GM18907 (cell line): ENCODE data around the gene SUSD6.
A peak's percentile ranks its signal among the peaks of the same experiment; 100 is the strongest.

Experiments used
- ATAC-seq: cut with Tn5 transposase; IDR thresholded peaks from one replicate; pipeline ENCODE4 v1.9.1; 2021; ENCODE audit warnings: mild to moderate bottlenecking, moderate library complexity; ENCODE audit not compliant: unreplicated experiment

SUSD6 gene, protein sequence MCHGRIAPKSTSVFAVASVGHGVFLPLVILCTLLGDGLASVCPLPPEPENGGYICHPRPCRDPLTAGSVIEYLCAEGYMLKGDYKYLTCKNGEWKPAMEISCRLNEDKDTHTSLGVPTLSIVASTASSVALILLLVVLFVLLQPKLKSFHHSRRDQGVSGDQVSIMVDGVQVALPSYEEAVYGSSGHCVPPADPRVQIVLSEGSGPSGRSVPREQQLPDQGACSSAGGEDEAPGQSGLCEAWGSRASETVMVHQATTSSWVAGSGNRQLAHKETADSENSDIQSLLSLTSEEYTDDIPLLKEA

DNA sequence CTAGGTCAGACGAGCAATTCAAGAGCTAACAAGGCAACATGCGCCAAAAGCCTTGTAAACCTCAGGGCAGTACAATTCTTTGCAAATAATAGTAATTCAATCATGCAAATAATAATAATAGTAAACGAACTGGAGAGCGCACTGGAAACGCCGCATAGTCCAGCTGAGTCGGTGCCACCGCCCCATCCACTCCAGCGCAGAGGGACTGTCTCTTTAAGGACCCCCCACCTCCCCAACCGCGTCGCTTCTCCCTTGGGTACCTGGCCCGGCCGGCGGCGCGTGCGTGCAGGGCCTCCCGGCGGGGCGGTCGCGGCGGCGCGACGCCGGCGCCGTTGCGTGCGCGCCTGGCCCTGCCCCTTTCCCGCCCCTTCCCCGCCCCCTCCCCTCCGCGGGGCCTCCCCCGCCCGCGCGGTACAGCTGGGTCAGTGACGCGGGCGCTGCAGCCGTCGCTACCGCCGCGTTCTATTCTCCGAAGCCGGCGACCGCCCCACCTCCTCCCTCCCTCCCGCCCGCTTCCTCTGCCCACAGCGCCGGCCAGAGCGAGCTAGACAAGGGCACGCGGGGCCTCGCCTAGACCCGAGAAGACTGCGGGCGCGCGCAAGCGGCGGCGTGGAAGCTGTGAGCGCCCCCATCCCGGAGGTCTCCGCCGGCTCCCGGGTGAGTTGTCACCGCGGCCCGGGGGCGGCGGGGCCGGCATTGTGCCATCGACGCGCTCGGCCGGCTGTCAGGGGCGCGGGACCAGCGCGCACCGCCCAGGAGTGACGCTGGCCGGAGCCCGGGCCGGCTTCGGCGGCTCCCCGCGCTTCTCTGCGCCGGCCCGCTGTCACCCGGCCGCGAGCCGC is at the start of gene SUSD6:
Gene SUSD6 (plus strand): TSS at position 425 of the 842 bp plus-strand sequence. CDS start 46,997 bp downstream, outside the sequence.
- peak; percentile 55 for ATAC-seq

- no peak for ATAC-seq
Observed at GRCh38 chr14:69561893-69562292, 49.5 kb upstream of the SUSD6 start.

- ATAC-seq: no peak
Observed at GRCh38 chr14:69567563-69567962, 43.8 kb upstream of the SUSD6 start.

DNA sequence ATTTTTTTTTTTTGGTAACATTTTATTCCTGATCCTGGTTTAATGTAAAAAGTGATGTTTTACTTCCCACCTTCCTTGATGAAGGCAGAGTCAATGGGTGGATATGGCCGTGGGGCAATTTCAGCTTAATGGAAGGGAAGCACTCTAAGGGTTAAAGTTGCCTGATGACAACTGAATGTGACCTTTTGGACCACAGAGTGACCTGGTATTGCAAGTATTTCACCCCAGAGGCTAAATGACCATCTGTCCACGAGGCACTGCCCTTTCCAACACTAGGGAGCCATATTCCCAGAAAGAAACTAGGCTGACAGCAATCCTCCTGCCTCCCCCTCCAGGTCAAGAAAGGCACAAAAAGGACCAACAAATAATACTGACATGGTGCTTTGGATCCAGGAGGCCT is 41.5 kb upstream of the SUSD6 start:
- ATAC-seq: no peak

GRCh38 chr14:69570836-69571330 is 40.5 kb upstream of the SUSD6 start:
- ATAC-seq: no peak

DNA sequence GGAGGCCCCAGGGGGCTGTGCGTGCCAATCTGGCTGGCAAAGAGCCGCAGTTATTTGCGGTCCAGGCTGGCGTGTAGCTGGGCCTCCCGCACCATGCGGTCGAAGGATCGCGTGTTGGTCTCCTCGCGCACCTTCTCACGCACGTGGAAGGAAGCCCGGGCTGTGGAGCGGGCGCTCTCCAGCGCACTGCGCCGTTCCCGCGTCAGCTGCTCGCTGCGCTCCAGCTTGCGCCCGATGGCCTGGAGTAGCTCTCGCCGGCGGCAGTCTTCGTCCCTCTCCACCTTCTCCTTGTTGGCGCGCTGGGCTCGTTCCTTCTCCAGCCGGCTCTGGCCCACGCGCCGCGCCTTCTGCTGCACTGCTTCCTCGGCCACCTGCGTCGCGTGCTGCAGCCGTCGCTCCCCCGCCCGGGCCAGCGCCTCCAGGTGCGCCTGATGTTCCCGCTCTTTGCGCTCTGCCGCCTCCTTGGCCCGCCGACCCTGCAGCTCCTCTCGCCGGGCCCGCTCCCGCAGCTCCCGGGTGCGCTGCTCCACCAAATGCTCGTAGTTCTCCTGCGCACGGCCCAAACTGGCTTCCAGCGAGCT is 39.9 kb upstream of the SUSD6 start:
- no peak for ATAC-seq

- ATAC-seq: no peak
Observed at GRCh38 chr14:69572030-69572840, 39.2 kb upstream of the SUSD6 start.

- no peak for ATAC-seq
Observed at GRCh38 chr14:69572841-69573135, 38.6 kb upstream of the SUSD6 start.

GRCh38 chr14:69573205-69573830 is 38.1 kb upstream of the SUSD6 start:
- ATAC-seq: no peak

GRCh38 chr14:69573831-69574262 is 37.5 kb upstream of the SUSD6 start:
- ATAC-seq: no peak

- ATAC-seq: no peak
Observed at GRCh38 chr14:69574263-69574953, 37.0 kb upstream of the SUSD6 start, which contains the start of gene CCDC177. CCDC177 (minus strand) TSS chr14:69574871; CDS start chr14:69573622, 1,249 bp downstream.

DNA sequence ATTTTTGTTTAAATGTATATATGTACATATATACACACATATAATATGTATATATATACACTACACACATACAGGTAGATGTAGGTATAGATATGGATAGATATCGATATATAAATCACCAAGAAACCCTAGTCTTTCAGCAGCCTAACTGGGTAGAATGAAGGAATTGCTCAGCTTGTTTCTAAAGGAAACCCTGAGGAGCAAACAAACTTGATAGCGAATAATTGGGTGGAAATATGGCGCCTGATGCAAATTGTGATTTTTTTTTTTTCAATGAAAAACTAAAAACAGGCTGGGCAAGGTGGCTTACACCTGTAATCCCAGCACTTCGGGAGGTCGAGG is 36.5 kb upstream of the SUSD6 start:
- ATAC-seq: no peak

DNA sequence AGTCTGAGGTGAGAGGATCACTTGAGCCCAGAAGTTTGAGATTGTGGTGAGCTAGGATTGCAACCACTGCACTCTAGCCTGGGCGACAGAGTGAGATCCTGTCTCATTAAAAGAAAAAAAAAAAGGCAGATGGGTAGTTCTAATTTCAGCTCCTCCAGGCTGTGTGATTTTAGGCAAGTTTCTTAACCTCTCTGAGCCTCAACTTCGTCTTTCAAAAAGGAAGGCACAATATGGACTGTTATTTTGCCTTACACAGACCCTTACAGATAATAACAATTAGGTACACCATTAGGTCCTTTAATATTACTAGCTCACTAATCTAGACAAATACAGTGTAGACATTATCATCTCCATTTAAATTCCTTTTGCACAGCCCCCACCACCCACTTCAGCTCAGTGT is 31.9 kb upstream of the SUSD6 start:
- no peak for ATAC-seq

- ATAC-seq: no peak
Observed at GRCh38 chr14:69580009-69580577, 31.3 kb upstream of the SUSD6 start.

GRCh38 chr14:69581316-69581935 is 30.0 kb upstream of the SUSD6 start:
- ATAC-seq: no peak

DNA sequence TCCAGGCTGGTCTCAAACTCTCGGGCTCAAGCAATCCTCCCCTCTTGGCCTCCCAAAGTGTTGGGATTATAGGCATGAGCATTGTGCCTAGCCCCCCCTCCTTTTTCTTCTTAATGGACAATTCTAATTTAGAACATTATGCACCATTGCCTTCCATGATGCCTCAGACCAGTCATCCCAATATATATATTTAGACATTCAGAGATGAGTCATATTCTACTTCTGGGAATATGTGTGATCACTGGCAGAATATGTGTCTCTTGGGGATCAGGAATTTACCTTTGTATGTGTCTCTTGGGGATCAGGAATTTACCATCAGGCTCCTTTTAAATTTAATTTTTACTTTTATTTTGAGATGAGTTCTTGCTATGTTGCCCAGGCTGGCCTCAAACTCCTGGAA is 29.2 kb upstream of the SUSD6 start:
- ATAC-seq: no peak

GRCh38 chr14:69582829-69583228 is 28.6 kb upstream of the SUSD6 start:
- ATAC-seq: no peak

- ATAC-seq: no peak
Observed at GRCh38 chr14:69584389-69584788, 27.0 kb upstream of the SUSD6 start.

DNA sequence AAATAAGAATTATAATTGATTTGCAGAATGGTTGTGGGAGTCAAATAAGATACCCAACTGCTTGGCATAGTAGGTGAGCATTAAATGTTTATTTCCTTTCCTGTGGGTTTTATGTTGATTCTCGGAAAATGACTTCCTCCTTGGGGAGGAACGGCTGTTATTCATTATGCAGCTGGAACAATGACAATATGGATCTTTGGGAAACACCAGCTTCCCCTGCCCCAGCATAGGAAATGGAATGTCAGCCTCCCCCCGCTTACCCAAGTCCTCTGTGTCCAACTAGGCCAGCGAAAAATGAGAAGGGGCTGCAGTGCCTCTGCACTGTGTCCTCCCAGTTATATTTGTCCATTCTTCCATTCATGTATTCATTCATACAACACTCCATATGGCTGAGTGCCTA is 25.0 kb upstream of the SUSD6 start:
- no peak for ATAC-seq
